OCI-LY7 (cell line): ENCODE data around the gene LDLRAD4. TPM values are rescaled to one million over a fixed set of nuclear protein-coding genes. Genes with fewer than 3 reads are reported as not detected.

Source experiments
- BruUV-seq: library from RNA; stranded (reverse); fragments of 400-500 nt; replicated peaks from 2 replicates; lab custom pipeline; 2021; lab: Mats Ljungman, UMichigan
- CTCF ChIA-PET: fragments of 300-600 bp; sonication (Branson Sonifier 250); formaldehyde crosslinking; loops from one replicate; lab custom pipeline; 2022; ENCODE audit warnings: antibody characterized with exemption; ENCODE audit not compliant: unreplicated experiment; lab: Charles Lee
- POLR2A ChIA-PET: fragments of 300-600 bp; sonication (Branson Sonifier 250); formaldehyde crosslinking; loops from one replicate; lab custom pipeline; 2022; ENCODE audit warnings: antibody characterized with exemption; lab: Charles Lee
- DNase-seq: peaks from one replicate; pipeline ENCODE4 v3.0.0-alpha.2; 2015; ENCODE audit warnings: low spot score
- H2AFZ ChIP-seq: fragments of 200-600 bp; sonication (generic), shearing (Covaris generic); 2 replicates; pipeline ENCODE4 v1.6.1; 2014; ENCODE audit warnings: mild to moderate bottlenecking, antibody characterized with exemption, low read length, moderate library complexity
- H3K27ac ChIP-seq: fragments of 200-600 bp; sonication (generic); 2 replicates; pipeline ENCODE4 v1.5.1; 2014; ENCODE audit warnings: mixed run types, low read depth, mild to moderate bottlenecking, moderate library complexity, low read length, inconsistent platforms; ENCODE audit not compliant: poor library complexity, severe bottlenecking
- H3K36me3 ChIP-seq: fragments of 200-600 bp; sonication (generic); 2 replicates; pipeline ENCODE4 v1.6.1; 2014; ENCODE audit warnings: mild to moderate bottlenecking, antibody characterized with exemption, low read length, moderate library complexity, mixed read lengths; ENCODE audit not compliant: insufficient read depth
- H3K4me1 ChIP-seq: fragments of 200-600 bp; sonication (generic); 2 replicates; pipeline ENCODE4 v1.5.1; 2014; ENCODE audit warnings: mild to moderate bottlenecking, low read length; ENCODE audit not compliant: insufficient read depth, poor library complexity, severe bottlenecking
- H3K4me2 ChIP-seq: fragments of 200-600 bp; sonication (generic); 2 replicates; pipeline ENCODE4 v1.6.1; 2014; ENCODE audit warnings: mild to moderate bottlenecking, low read length
- H3K4me3 ChIP-seq: fragments of 200-600 bp; sonication (generic); 2 replicates; pipeline ENCODE4 v1.5.1; 2014; ENCODE audit warnings: mild to moderate bottlenecking, low read depth, low read length; ENCODE audit not compliant: poor library complexity, severe bottlenecking
- H3K79me2 ChIP-seq: fragments of 200-600 bp; sonication (generic); 2 replicates; pipeline ENCODE4 v1.6.1; 2016; ENCODE audit warnings: low read depth, mild to moderate bottlenecking, low read length, moderate library complexity, mixed read lengths; ENCODE audit not compliant: insufficient read depth
- H3K9me2 ChIP-seq: fragments of 200-600 bp; sonication (generic); 2 replicates; pipeline ENCODE4 v1.6.1; 2016; ENCODE audit warnings: mild to moderate bottlenecking, low read length, mixed read lengths; ENCODE audit not compliant: insufficient read depth
- H3K9me3 ChIP-seq: fragments of 200-600 bp; sonication (generic); 2 replicates; pipeline ENCODE4 v1.6.1; 2014; ENCODE audit warnings: mild to moderate bottlenecking, mixed run types, low read length, mixed read lengths
- H4K20me1 ChIP-seq: fragments of 200-600 bp; sonication (generic); 2 replicates; pipeline ENCODE4 v1.6.1; 2014; ENCODE audit warnings: mild to moderate bottlenecking, antibody characterized with exemption, low read length, moderate library complexity, mixed read lengths; ENCODE audit not compliant: insufficient read depth
- EZH2phosphoT487 ChIP-seq: fragments of 200-600 bp; sonication (generic); IDR thresholded peaks from 2 replicates; pipeline ENCODE4 v1.6.1; 2018; ENCODE audit warnings: low read depth, borderline replicate concordance, mild to moderate bottlenecking, mixed run types, antibody characterized with exemption, low read length, moderate library complexity, mixed read lengths
- intact Hi-C: fragments of 100-400 bp; cut with micrococcal nuclease; formaldehyde crosslinking; loops from one replicate; pipeline ENCODE4 v1.10.0; 2022; ENCODE audit not compliant: unreplicated experiment
- total RNA-seq, 2 experiments: library from RNA; depleted of rRNA in 1 of 2; stranded (reverse); fragments of >200 nt in 1 of 2; shearing (Covaris generic) in 1 of 2; gene quantifications; 2 replicates each; pipeline ENCODE4 v1.2.3, GENCODE V29; 2014 to 2022
- TF ChIP-seq, protein P1 (sequence below): fragments of 200-600 bp; sonication (generic); conservative IDR thresholded peaks from 2 replicates; pipeline ENCODE4 v1.5.1; 2014; ENCODE audit warnings: mild to moderate bottlenecking, antibody characterized with exemption, low read length, moderate library complexity, mixed read lengths

LDLRAD4 gene
- total RNA-seq, 2 experiments from 2014 or later: 26.2 to 43.8 TPM

DNA sequence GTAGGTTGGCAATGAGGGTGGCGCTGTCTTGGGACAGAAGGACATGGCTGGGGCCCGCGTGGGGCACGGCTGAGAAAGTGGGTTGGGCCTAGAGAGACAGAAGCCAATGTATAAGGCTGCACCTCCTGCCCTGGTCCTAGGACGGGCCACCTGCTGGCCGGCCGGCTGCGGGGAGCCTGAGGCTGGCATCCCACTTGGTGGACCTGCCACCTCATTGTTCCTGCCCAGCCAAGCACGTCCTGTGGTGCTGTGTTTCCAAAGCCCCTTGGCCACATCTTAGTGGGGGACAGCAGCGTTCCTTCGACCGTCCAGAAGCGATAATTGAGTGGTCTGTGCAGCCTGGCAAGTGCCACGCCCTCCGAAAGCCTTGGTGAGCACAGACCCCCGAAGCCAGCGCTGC is 223.9 kb downstream of the LDLRAD4 start:
- no TSS peak for BruUV-seq
- Histone ChIP-seq H3K4me1 (peaks cover 22% of the 10 kb centered on the region), H3K9me2 (no peaks in the 10 kb centered on the region), H4K20me1 (no peaks in the 10 kb centered on the region), H3K4me2 (no peak overlapping the region), H3K4me3 (no peak overlapping the region), H3K36me3 (no peaks in the 10 kb centered on the region), H3K27ac (no peak overlapping the region), H3K79me2 (no peaks in the 10 kb centered on the region), H2AFZ (no peak overlapping the region), H3K9me3 (no peaks in the 10 kb centered on the region)
- TF ChIP-seq EZH2phosphoT487: no peak
- TF ChIP-seq, protein P1, sequence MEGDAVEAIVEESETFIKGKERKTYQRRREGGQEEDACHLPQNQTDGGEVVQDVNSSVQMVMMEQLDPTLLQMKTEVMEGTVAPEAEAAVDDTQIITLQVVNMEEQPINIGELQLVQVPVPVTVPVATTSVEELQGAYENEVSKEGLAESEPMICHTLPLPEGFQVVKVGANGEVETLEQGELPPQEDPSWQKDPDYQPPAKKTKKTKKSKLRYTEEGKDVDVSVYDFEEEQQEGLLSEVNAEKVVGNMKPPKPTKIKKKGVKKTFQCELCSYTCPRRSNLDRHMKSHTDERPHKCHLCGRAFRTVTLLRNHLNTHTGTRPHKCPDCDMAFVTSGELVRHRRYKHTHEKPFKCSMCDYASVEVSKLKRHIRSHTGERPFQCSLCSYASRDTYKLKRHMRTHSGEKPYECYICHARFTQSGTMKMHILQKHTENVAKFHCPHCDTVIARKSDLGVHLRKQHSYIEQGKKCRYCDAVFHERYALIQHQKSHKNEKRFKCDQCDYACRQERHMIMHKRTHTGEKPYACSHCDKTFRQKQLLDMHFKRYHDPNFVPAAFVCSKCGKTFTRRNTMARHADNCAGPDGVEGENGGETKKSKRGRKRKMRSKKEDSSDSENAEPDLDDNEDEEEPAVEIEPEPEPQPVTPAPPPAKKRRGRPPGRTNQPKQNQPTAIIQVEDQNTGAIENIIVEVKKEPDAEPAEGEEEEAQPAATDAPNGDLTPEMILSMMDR: no peak
- intact Hi-C loops: no loop called here
- POLR2A ChIA-PET: no interaction called here
- CTCF ChIA-PET: no interaction called here
- DNase-seq: no peak

DNA sequence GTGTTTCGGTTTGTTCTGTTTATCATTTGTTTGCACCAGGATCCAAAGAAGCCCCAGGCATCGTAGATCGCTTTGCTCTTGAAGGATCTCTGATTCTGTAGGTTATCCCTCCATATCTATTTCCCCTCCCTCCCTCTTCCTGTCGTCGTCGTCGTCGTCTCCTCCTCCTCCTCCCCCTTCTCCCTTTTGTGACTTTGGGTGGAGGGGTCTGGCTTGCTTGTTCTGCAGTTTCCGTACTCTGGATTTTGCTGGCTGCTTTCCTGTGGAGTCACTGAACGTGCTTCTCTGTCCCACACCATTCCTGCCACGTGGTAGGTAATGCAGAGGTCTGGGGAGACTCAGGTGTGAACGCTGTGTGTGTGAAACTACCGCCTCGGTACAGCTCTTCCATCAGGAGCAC is 225.0 kb downstream of the LDLRAD4 start:
- H3K27ac ChIP-seq: no peak overlapping the region
- H3K4me1 ChIP-seq: peaks cover 11% of the 10 kb centered on the region
- H3K79me2 ChIP-seq: no peaks in the 10 kb centered on the region
- POLR2A ChIA-PET: no interaction called here
- CTCF ChIA-PET: no interaction called here
- H3K9me3 ChIP-seq: no peaks in the 10 kb centered on the region
- H3K4me3 ChIP-seq: no peak overlapping the region
- BruUV-seq: no TSS peak
- no peak overlapping the region for H2AFZ ChIP-seq
- H3K4me2 ChIP-seq: no peak overlapping the region
- intact Hi-C loops: no loop called here
- H3K9me2 ChIP-seq: no peaks in the 10 kb centered on the region
- TF ChIP-seq EZH2phosphoT487: no peak
- TF ChIP-seq, protein P1: no peak
- no peak for DNase-seq
- H3K36me3 ChIP-seq: no peaks in the 10 kb centered on the region
- H4K20me1 ChIP-seq: no peaks in the 10 kb centered on the region

DNA sequence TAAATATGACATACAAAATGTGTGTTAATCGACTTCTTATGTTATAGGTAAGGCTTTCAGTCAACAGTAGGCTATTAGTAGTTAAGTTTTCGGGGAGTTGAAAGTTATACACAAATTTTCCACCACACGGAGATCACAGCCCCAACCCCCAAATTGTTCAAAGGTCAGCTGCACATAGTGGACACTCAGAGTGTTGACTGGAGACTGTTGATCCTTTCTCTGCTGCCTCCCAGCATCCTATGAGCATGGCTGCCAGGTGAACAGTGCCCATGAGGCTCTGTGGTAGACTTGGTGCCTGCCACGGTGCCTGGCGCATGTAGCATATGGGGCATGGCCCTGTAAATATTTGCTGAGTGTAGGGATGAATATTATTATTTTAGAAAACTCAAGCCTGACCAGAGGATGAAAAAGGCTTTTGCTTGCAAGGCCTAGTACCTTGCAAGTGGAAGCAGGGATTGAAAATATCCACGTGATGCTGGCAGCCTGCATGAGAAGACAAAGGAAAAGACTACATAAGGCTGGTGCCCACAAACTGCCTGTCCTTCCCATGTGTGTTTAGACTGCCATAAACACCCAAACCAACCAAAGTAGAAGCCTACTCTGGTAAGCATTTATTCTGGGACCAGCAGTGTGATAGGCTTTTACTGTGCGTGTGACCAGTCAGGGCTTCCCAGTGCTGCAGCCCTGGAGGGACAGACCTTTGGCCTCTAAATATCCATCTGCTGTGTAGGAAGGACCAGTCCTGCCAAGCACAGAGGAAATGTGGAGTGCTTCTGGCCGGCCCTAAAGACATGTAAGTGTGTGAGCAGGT is 226.1 kb downstream of the LDLRAD4 start:
- ChIA-PET POLR2A (no interaction called here), CTCF (no interaction called here)
- Histone ChIP-seq H3K27ac (no peak overlapping the region), H3K4me3 (no peak overlapping the region), H3K79me2 (no peaks in the 10 kb centered on the region), H3K4me2 (no peak overlapping the region), H3K4me1 (no peaks in the 10 kb centered on the region), H2AFZ (no peak overlapping the region), H3K9me2 (no peaks in the 10 kb centered on the region), H4K20me1 (no peaks in the 10 kb centered on the region), H3K36me3 (no peaks in the 10 kb centered on the region), H3K9me3 (no peaks in the 10 kb centered on the region)
- no peak for DNase-seq
- intact Hi-C loops: no loop called here
- no TSS peak for BruUV-seq
- TF ChIP-seq EZH2phosphoT487: no peak
- TF ChIP-seq, protein P1: no peak
